Nephron (organoid): ENCODE results near the gene SLC25A39.

Experiments used
- H3K27ac Mint-ChIP-seq, 3 experiments: 2 replicates each; pipeline ENCODE4 v1.8.0; 2020; ENCODE audit warnings: mixed read lengths in 3 of 3, mild to moderate bottlenecking in 2 of 3, moderate library complexity in 1 of 3
- H3K27me3 Mint-ChIP-seq: 2 replicates; pipeline ENCODE4 v1.8.0; 2021; ENCODE audit warnings: low read depth, mild to moderate bottlenecking, moderate library complexity, mixed read lengths
- H3K36me3 Mint-ChIP-seq: 2 replicates; pipeline ENCODE4 v1.8.0; 2020; ENCODE audit warnings: low read depth, mixed read lengths
- H3K4me1 Mint-ChIP-seq: 2 replicates; pipeline ENCODE4 v1.8.0; 2020; ENCODE audit warnings: mixed read lengths
- H3K4me3 Mint-ChIP-seq, 3 experiments: 2 replicates each; pipeline ENCODE4 v1.8.0; 2020; ENCODE audit warnings: mild to moderate bottlenecking in 3 of 3, mixed read lengths in 3 of 3, moderate library complexity in 2 of 3
- H3K9me3 Mint-ChIP-seq: 2 replicates; pipeline ENCODE4 v1.8.0; 2020; ENCODE audit warnings: mixed read lengths
- TF ChIP-seq, protein P1 (sequence below), 3 experiments: fragments of 200-600 bp; sonication (generic); IDR thresholded peaks; one replicate each; pipeline ENCODE4 v1.5.0; 2021; ENCODE audit warnings: antibody characterized with exemption in 3 of 3; ENCODE audit not compliant: unreplicated experiment in 3 of 3

SLC25A39 gene

DNA sequence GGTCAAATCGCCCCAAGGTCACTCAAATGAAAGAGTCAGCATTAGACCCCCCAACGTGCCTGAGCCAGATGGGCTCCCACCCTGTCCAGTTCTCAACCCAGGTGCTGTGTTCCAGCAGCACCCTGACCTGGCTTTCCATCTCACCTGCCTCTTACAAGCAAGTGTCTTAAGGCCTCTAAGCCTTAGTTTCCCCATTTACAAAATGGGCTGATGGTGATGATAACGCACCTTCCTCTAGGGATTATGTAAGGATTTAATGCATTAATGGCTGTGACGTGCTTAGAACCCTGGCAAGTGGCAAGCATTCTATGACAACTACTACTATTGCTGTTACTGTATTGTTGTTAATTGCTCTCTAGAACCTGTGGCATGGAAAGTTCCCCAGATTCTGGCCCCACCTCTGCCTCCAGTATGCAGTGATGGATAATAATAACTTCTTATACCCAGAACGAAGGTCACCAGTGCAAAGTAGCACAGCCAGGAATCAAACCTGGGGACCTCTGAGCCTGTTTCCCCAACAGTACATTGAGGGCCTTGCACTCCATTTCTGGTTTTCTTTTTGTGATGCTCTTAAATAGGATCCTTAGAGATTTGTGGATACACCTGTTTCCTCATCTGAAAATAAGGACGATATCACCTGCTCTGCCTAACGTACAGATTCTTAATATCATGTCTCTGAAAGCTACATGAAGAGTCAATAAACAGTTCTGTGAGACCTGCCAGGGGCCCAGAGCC is 3.3 kb upstream of the SLC25A39 start:
- H3K9me3 Mint-ChIP-seq, result no peaks in the 10 kb centered on the region
- H3K27ac Mint-ChIP-seq, result peak overlapping the region in 1 of 3 experiments; percentile 23
- peaks cover 14% of the 10 kb centered on the region for H3K27me3 Mint-ChIP-seq
- peaks cover 16% of the 10 kb centered on the region for H3K4me1 Mint-ChIP-seq
- TF ChIP-seq, protein P1, sequence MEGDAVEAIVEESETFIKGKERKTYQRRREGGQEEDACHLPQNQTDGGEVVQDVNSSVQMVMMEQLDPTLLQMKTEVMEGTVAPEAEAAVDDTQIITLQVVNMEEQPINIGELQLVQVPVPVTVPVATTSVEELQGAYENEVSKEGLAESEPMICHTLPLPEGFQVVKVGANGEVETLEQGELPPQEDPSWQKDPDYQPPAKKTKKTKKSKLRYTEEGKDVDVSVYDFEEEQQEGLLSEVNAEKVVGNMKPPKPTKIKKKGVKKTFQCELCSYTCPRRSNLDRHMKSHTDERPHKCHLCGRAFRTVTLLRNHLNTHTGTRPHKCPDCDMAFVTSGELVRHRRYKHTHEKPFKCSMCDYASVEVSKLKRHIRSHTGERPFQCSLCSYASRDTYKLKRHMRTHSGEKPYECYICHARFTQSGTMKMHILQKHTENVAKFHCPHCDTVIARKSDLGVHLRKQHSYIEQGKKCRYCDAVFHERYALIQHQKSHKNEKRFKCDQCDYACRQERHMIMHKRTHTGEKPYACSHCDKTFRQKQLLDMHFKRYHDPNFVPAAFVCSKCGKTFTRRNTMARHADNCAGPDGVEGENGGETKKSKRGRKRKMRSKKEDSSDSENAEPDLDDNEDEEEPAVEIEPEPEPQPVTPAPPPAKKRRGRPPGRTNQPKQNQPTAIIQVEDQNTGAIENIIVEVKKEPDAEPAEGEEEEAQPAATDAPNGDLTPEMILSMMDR (IDR thresholded peaks at IDR 0.05; ENCODE audit: unreplicated experiment in 3 of 3), result no peak
- no peaks in the 10 kb centered on the region for H3K36me3 Mint-ChIP-seq
- H3K4me3 Mint-ChIP-seq, result peak overlapping the region; percentile 17 to 65 (median 49)

DNA sequence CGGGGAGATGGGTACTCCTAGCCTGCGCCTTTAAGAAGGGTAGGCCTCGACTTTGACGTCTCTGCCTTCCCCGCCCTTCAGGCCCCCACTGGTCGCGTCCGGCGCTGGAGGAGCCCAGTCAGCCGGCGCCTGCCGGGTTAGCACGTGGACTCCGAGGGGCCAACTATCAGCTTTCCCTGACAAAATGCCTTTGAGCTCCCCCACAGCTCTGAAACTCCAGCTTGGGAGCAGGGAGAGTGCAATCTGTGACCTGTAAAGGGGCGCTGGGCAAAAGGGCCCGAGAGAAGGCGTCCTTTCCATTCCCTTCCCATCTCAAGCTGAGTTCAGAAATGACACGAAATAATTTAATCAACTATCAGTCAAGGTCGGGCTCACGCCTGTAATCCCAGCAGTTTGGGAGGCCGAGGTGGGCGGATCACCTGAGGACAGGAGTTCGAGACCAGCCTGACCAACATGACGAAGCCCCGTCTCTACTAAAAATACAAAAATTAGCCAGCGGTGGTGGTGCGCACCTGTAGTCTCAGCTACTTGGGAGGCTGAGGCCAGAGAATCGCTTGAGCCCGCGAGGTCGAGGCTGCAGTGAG is 2.3 kb upstream of the SLC25A39 start:
- Mint-ChIP-seq H3K36me3 (no peaks in the 10 kb centered on the region), H3K27me3 (peaks cover 14% of the 10 kb centered on the region), H3K4me1 (peaks cover 16% of the 10 kb centered on the region), H3K9me3 (no peaks in the 10 kb centered on the region), H3K27ac (peak overlapping the region in 1 of 3 experiments; percentile 89), H3K4me3 (peak overlapping the region; percentile 51 to 76 (median 75))
- TF ChIP-seq, protein P1 (IDR thresholded peaks at IDR 0.05; ENCODE audit: unreplicated experiment in 3 of 3), result no peak

DNA sequence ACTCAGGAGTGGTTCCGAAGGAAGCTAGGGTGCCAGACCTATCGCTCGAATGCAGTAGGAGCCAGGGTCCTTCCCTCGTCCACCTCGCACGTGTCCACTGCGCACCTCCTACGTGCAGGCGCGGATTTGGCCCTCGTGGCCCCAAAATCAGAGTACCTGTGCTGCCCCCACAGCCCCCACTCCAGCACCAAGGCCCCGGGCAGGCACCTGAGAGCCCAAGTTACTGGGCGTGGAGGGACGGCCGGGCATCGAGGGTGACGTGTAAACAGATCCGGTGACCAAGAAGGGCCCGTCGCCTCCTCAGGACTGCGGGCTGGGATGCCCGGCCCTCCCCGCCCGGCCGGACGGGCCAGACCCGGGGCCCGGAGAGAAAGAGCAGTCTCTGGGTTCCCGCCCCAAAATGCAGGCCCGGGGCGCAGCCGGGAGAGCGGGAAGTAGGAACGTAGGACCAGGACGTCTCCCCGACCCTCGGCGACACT is 492 bp downstream of the SLC25A39 start:
- Mint-ChIP-seq H3K4me3 (peak overlapping the region; percentile 87 to 90 (median 88)), H3K4me1 (peaks cover 9% of the 10 kb centered on the region), H3K9me3 (no peaks in the 10 kb centered on the region), H3K27ac (no peak overlapping the region), H3K27me3 (peaks cover 21% of the 10 kb centered on the region), H3K36me3 (peaks cover 5% of the 10 kb centered on the region)
- TF ChIP-seq, protein P1 (IDR thresholded peaks at IDR 0.05; ENCODE audit: unreplicated experiment in 3 of 3), result no peak

DNA sequence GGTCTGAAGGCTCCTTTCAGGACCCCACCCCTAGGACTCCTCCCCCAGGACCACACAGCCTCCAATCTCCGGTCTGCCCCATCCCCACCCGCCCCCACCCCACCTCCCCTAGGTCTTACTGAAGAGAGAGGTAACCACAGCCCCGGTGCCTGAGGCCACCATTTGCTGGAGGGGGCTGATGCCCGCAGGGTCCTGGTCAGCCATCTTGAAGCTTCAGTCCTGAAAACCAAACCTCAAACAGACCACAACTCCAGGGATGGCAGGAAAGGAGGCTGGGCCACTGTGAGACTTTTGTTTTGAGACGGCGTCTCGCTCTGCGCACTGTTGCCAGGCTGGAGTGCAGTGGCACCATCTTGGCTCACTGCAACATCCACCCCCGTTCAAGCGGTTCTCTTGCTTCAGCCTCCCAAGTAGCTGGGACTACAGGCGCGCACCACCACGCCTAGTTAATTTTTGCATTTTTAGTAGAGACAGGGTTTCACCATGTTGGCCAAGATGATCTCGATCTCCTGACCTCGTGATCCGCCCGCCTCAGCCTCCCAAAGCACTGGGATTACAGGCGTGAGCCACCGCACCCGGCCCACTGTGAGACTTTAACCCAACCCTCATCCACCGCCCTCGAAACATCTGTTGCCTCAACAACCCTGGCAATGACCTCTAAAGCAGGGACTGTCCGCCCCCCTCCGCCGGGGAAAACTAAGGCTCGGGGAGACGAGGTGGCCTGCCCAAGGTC is 1.1 kb downstream of the SLC25A39 start:
- Mint-ChIP-seq H3K27ac (no peak overlapping the region), H3K9me3 (no peaks in the 10 kb centered on the region), H3K4me1 (peaks cover 9% of the 10 kb centered on the region), H3K4me3 (peak overlapping the region; percentile 87 to 90 (median 88)), H3K36me3 (peaks cover 5% of the 10 kb centered on the region), H3K27me3 (peaks cover 27% of the 10 kb centered on the region)
- TF ChIP-seq, protein P1 (IDR thresholded peaks at IDR 0.05; ENCODE audit: unreplicated experiment in 3 of 3), result no peak

DNA sequence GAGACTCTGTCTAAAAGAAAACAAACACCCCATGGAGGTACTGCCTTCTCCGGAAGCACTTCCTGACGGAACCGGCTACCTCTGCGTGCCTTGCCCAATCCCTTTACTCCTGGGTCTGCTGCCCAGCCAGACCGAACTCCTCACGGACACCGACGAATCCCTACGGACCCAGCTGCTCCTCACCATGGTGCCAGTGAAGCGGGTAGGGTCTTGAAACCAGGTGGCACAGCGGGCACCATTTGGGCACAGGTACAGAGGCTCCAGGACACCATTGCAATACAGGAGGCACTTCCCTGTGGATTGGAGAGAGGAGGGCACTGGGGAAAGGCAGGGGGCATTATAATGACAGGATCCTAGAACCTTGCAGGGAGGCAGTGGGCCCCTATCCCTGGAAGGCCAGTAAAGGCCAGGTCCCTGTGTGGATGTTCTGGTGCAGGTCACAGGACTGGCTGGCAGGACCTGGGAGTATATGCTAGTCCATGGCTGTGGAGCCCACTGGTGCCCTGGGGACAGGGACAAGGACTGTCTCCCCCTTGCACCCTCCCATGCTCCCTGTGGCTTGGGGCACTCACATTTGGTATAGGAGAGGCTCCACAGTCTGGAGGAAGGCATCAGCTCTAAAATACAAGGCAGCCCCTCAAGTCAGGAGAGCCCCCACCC is 2.3 kb downstream of the SLC25A39 start:
- Mint-ChIP-seq H3K4me1 (peaks cover 9% of the 10 kb centered on the region), H3K27ac (no peak overlapping the region), H3K27me3 (peaks cover 31% of the 10 kb centered on the region), H3K9me3 (peaks cover 3% of the 10 kb centered on the region), H3K36me3 (peaks cover 5% of the 10 kb centered on the region), H3K4me3 (peak overlapping the region; percentile 55 to 75 (median 69))
- TF ChIP-seq, protein P1 (IDR thresholded peaks at IDR 0.05; ENCODE audit: unreplicated experiment in 3 of 3), result no peak
